GM18858 (cell line): ENCODE measurements around the gene AFF3.
"Not testable (repeated sequence)": the region's sequence is repeated elsewhere in the genome, so short reads cannot be mapped to it uniquely, and the experiment has no call there.

ENCODE experiments used
- ATAC-seq: cut with Tn5 transposase; IDR thresholded peaks from one replicate; pipeline ENCODE4 v1.9.1; 2021; ENCODE audit not compliant: unreplicated experiment

Gene AFF3

GRCh38 chr2:99680946-99681345, 461.4 kb downstream of the AFF3 start:
- no peak for ATAC-seq

- ATAC-seq: no peak
Observed at GRCh38 chr2:99679518-99679917, 462.9 kb downstream of the AFF3 start.

- no peak for ATAC-seq
Observed at GRCh38 chr2:99678625-99679024, 463.8 kb downstream of the AFF3 start.

DNA sequence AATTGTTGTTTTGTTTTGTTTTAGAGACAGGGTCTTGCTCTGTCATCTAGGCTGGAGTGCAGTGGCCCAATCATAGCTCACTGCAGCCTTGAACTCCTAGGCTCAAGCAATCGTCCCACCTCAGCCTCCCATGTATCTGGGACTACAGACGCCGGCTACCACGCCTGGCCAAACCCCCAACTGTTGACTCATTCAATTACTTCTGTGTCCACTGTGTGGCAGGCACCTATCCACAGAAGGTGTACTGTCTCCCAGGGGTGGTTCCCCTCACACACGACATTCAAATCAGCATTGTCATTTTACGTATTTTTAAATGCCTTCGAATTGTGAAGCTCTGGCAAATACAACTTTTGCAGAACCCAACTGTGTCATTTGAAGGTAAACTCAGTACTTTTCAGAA, 464.6 kb downstream of the AFF3 start:
- no peak for ATAC-seq

DNA sequence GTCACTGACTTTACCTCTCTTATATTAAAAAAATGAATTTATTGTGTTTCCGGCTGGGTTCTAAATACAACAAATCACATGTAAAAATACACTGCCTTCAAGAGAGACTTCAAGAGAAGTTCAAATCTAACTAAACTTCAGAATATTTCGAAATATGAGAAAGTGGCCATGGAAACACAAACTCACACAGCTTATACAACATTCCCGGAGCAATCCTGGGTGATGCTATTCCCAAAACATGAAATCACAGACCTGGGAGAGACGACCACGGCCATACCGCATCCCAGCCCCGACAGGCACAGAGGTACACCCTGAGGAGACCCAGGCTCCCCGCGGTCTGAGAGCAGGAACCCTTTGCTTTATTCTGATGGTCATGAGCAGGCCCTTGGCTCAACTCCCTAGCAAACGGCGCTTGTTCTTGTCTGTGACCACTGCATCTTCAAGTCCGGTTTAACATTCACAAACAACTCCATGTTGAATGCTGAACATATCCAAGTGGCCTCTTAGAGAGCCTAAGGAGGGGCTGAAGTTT, 467.2 kb downstream of the AFF3 start:
- ATAC-seq: no peak

DNA sequence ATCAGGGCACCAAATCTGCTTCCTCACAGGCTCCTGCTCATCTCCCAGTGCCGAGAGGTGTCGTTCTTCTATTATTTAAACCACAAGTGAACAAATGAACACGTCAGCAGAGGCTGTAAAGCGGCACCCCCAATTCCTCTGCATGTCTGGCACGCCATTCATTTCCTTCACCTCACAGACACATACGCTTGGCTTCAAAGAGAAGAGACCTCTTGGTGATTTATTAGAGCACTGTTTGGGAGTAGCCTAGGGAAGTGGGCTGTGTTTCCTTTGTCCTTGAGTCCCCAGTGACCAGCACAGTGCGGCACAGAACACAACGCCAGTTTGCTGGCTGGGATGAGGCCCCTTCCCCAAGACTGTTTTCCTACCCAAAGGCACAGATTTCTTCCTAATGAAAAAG, 468.3 kb downstream of the AFF3 start:
- no peak for ATAC-seq

GRCh38 chr2:99672766-99673350, 469.5 kb downstream of the AFF3 start:
- no peak for ATAC-seq

- ATAC-seq: no peak
Observed at GRCh38 chr2:99670768-99671734, 471.3 kb downstream of the AFF3 start.

DNA sequence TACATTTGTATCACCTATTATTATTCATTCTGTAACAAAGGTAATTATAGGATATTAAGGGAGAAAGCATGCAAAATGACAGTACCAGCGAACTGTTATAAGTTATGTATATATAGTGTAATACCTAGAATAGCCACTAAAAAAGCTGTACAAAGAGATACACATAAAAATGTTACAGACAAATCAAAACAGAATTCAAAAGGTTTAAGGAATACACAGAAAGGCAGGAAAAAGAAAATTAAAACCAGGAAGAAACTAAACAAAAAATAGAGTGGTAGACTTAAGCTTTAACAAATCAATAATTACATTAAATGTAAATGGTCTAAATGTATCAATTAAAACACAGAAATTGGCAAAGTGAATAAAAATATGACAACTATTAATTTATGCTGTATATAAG, 476.1 kb downstream of the AFF3 start:
- ATAC-seq: no peak

GRCh38 chr2:99663641-99664040, 478.7 kb downstream of the AFF3 start:
- ATAC-seq: no peak

DNA sequence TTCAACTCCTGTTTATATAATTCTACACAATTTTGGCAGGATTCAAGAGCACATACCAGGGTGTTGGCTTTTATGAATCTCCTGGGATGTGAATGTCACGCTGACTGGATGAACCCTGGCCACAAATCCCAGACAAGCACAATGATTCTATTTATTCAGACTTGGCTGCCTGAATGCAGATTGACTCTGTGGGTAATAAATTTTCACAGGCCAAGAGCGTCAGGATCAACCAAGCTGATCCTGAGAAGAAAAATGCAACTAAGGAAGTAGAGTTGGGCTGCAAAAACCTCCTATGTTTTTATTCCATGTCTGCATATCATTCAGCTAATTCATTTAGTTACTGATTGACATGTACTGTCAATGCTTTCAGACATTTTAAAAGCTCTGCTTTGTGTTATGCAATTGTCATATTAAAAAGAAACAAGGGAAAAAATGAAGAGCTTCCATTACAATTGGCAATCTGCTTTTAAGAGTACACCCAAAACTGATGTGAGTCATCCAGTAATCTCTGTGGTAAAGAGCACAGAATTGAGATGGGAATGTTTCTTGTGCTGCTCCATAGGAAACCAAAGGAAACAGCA, 479.5 kb downstream of the AFF3 start:
- no peak for ATAC-seq

GRCh38 chr2:99661761-99662160, 480.6 kb downstream of the AFF3 start:
- ATAC-seq: not testable (repeated sequence)

- ATAC-seq: no peak
Observed at GRCh38 chr2:99660616-99661406, 481.6 kb downstream of the AFF3 start.

DNA sequence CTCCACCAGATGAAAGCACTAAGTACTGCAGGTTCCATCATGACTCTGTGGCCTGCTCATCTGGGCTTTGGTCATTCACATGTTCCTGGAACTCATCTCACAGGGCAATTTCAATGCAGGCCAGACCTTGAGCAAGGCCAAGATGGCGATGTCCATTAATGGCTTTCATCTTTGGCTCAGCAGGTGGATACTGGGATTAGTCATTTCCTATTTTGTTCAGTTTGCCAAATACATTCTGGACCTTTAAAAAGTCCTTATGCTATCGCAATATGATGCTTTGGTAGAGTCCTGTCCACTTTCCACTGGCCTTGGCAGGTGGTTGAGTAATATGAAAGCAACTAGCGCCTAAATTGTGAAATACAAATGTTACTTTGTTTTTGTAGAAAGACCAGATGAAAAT, 482.5 kb downstream of the AFF3 start:
- ATAC-seq: no peak

GRCh38 chr2:99657691-99658258, 484.6 kb downstream of the AFF3 start:
- ATAC-seq: no peak

DNA sequence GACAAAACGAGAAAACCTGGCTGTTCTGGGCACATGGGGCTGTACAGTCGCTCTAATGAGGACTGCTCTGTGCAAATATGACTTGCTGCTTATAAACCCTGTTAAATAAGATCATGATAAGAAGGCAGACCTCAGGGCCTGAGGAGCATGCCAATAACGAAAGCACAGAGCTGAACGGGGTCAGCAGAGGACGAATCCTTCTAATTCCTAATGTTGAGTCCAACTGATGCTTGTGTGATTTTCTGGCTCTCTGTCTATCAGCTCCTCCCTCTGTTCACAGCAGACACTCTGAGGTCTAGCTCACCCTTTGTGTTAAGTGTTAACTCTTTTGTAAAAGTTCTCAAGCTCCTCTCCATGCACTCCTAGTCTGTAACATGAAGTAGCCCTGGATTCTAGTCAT, 485.4 kb downstream of the AFF3 start:
- ATAC-seq: no peak

DNA sequence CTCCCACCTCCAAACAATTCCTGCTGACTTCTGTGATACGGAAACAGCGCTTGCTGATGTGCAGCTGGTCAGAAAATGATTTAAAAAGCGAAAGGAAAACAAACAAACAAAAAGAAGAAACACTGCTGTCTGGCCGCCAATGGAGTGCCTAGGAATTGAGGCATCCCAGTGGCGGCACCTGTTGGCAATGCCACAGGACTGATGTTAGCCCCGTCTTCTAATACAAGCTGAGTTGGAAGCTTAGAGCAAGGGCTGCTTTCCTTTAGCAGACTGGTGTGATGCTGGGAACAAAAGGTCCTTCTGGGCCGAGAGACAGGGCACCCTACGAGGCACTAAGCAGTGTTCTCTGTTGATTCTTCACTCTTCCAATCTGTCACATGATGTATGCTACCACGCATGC, 489.0 kb downstream of the AFF3 start:
- ATAC-seq: no peak

DNA sequence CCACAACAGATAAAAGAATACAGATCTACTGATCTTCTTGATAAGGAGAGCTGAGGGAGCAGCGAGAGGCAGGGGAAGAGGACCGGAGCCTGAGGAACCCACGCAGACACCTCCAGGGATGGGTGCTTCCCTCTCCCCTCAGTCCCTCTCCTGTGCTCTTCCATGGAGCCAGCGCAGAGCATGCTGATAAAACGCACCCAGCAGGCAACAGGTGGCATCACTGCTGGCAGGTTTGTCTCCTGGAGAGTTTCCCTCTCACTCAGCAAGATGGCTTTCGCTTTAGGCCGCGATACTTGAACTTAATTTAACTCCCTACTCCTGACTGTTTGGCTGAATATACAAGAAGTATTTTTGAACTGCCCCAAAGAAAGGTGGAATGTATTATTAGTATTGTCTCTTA, 489.5 kb downstream of the AFF3 start:
- no peak for ATAC-seq

DNA sequence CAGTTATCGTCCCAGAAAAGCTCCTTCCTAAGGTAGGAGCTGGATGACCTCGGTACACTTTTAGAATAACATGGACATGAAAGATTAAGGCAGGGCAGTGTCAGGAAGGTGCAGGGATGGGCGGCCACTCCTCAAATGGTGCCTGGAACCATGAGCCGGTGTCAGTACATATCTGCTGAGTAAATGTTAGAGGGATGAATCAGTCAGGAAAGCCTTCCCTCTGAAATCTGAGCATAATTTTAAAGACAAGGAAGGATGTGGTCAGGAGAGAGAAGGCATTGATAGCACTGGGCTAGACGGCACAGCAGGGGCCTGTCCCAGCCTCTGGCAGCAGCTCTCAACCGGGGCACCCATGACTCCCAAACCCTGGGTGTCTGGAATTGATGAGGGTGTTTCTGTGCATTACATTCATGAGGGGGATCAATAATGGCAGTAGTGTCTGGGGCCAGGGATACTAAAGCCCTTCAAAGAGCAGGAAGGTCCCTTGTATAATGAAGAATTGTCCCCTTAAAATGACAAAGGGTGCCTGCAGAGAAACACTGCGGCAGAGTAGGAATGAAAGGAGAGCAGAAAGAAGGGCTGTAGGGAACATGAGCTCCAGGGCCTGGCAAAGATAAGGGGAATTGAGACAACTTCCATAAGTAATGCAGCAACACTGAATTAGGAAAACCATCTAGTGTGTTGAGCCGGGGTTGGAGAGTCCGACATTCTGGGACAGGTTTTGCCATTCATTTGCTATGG, 490.3 kb downstream of the AFF3 start:
- ATAC-seq: no peak
